Measurements from ENCODE around the gene PGC. TPM values are rescaled to one million over a fixed set of nuclear protein-coding genes. Genes with fewer than 3 reads are reported as not detected.

PGC gene
- total RNA-seq, result not detected
- long read RNA-seq, donor 1, result 0 reads
- long read RNA-seq, donor 2, result 0 reads

DNA sequence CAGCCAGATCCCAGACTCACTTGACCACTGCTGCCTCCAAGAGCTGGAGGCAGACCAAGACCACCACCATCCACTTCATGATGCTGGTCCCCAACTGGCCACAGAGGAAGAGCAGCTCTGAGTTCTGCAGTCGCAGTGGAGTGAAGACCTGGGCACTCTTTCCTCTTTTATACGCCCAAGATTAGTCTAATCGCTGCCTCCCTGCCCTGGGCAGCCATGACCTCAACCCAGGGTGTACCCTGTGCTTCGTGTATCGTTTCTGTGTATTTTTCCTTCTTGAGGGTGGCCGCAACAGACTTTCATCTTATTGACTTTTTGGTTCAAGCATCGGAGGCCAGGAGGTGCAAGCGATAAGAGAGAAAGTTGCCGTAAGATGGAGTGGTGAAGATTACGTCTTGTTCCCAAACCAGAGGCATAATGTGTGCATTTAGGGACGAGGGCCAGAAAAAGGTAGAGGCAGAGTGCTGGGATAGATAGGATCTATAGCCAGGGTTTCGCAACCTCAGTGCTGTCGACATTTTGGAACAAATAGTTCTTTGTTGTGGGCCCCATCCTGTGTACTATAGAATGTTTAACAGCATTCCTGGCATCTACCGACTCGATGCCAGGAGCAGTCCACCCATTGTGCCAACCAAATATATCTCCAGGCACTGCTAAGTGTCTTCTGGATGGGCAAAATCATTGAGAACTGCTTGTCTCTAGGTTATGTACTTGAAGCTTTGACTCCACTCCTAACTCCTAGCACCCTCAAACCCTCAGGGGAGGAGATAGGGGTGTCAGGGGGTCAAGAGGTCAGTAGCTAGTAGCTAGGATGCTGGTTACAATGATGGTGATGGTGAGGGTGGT is at the start of gene PGC:
TSS of gene PGC (minus strand) at position 142 of the 846 bp plus-strand sequence. CDS start at position 79, 63 bp downstream.
- H3K4me1 ChIP-seq (ENCODE audit: low read depth), result no peaks in the 10 kb centered on the region
- no peak for DNase-seq
- ATAC-seq, result no peak
- intact Hi-C loops (cut with DNase I, micrococcal nuclease), result no loop called here
- no peaks in the 10 kb centered on the region for H3K9me3 ChIP-seq
- TF ChIP-seq, protein P1, sequence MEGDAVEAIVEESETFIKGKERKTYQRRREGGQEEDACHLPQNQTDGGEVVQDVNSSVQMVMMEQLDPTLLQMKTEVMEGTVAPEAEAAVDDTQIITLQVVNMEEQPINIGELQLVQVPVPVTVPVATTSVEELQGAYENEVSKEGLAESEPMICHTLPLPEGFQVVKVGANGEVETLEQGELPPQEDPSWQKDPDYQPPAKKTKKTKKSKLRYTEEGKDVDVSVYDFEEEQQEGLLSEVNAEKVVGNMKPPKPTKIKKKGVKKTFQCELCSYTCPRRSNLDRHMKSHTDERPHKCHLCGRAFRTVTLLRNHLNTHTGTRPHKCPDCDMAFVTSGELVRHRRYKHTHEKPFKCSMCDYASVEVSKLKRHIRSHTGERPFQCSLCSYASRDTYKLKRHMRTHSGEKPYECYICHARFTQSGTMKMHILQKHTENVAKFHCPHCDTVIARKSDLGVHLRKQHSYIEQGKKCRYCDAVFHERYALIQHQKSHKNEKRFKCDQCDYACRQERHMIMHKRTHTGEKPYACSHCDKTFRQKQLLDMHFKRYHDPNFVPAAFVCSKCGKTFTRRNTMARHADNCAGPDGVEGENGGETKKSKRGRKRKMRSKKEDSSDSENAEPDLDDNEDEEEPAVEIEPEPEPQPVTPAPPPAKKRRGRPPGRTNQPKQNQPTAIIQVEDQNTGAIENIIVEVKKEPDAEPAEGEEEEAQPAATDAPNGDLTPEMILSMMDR (IDR thresholded peaks at IDR 0.05), result no peak
- no peaks in the 10 kb centered on the region for H3K36me3 ChIP-seq (ENCODE audit: low read depth)
- no peak within 1 kb of the TSS for H3K4me3 ChIP-seq

DNA sequence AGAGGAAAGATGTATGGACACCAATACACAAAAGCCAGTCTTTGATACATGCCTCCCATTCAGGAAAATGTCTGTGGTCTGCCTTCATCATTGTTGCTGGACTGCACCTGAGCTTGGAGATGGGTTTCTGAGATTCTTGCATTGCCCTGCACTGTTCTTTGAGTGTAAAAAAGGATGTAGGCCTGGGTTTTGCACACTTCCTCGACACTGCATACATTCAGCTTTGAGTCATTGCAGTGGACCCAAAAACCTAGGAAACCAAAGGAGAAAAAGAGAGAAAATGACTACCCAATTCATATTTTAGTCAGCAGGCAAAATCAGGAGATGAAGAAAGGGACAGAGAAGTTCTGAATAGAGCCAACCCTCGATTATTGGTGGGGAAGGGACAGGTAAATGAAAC is 49.3 kb upstream of the PGC start:
- H3K4me1 ChIP-seq (ENCODE audit: low read depth), result no peaks in the 10 kb centered on the region
- ATAC-seq (no peak), DNase-seq (no peak)
- H3K4me3 ChIP-seq, result no peak overlapping the region
- no peaks in the 10 kb centered on the region for H3K36me3 ChIP-seq (ENCODE audit: low read depth)
- H3K9me3 ChIP-seq, result no peaks in the 10 kb centered on the region
- TF ChIP-seq, protein P1 (IDR thresholded peaks at IDR 0.05), result no peak
- intact Hi-C loops (cut with DNase I, micrococcal nuclease), result loop anchor here (10.0 kb wide), 1 partner anchor 128 kb away; the partner anchor contains the start of genes BYSL (in 2 of the 2) and MED20 (in 2 of the 2)

DNA sequence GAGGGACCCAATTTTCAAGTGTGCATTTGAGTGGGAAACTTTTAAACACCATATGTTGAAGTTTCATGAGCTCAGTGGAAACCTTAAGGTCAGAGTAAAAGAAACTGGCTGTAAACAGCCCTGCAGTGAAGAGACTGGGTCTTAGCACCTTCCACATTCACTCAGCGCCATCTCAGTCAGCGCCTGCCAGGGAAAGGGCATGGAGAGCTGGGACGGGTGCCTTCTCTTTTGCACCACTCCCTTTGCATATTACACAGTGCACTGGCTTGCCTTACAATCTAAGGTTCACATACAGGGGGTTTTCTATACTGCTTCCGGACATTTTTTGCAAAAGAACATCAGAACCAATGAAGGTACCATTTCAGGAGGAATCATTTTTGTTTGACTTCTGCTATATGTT is 44.8 kb upstream of the PGC start:
- intact Hi-C loops (cut with DNase I, micrococcal nuclease), result loop anchor here (10.0 kb wide), 1 partner anchor 133 kb away; the partner anchor contains the start of genes BYSL (in 2 of the 2) and MED20 (in 2 of the 2)
- H3K4me1 ChIP-seq (ENCODE audit: low read depth), result peaks cover 9% of the 10 kb centered on the region

DNA sequence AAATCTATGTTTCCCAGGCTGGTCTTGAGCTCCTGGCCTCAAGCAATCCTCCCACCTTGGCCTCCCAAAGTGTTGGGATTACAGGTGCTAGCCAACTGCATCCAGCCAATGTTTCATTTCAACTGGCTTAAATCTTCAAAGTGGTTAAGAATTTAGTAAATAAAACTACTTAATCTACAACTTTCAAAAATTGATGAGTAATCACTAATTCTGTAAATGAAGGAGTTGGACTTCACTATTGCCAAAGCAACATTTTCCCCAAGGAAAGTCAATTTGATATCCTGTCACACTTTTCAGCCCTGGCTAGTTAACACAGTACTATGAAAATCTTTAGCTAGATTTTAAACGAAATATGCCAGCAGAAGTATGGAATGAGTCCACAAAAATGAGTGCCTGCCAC is 44.1 kb upstream of the PGC start:
- H3K36me3 ChIP-seq (ENCODE audit: low read depth), result no peaks in the 10 kb centered on the region

More for the DNA sequence above, 44.8 kb upstream of the PGC start:
- H3K4me3 ChIP-seq, result no peak overlapping the region
- TF ChIP-seq, protein P1 (IDR thresholded peaks at IDR 0.05), result no peak
- DNase-seq, result no peak
- ATAC-seq, result no peak
- no peaks in the 10 kb centered on the region for H3K9me3 ChIP-seq
- no peaks in the 10 kb centered on the region for H3K36me3 ChIP-seq (ENCODE audit: low read depth)

DNA sequence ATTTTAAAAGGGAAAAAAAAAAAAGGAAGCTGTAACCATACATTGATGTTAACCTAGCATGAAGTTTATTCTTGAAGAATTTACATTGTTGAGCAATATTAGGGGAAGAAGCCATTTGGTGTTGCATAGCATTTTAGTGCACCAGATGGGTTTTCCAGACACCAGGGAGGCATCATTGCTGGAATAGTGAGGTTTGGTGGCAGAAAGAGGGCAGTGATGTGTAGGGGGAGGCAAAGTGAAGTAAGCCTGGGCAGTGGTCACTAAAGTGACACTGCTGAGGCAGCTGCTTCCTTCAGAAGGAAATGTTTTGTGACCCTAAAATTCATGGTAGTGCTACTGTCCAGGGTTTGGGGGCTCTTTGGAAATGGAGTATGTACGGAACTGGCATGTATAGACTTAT is 42.8 kb upstream of the PGC start:
- H3K9me3 ChIP-seq, result no peaks in the 10 kb centered on the region
- H3K4me3 ChIP-seq, result no peak overlapping the region
- intact Hi-C loops (cut with DNase I, micrococcal nuclease), result loop anchor here (10.0 kb wide), 1 partner anchor 135 kb away; the partner anchor contains the start of genes BYSL (in 2 of the 2) and MED20 (in 2 of the 2)
- ATAC-seq, result no peak
- peaks cover 16% of the 10 kb centered on the region for H3K4me1 ChIP-seq (ENCODE audit: low read depth)
- DNase-seq, result no peak
- no peaks in the 10 kb centered on the region for H3K36me3 ChIP-seq (ENCODE audit: low read depth)
- TF ChIP-seq, protein P1 (IDR thresholded peaks at IDR 0.05), result no peak

More for the DNA sequence above, 44.1 kb upstream of the PGC start:
- DNase-seq (no peak), ATAC-seq (no peak)
- no peaks in the 10 kb centered on the region for H3K9me3 ChIP-seq
- intact Hi-C loops (cut with DNase I, micrococcal nuclease), result loop anchor here (10.0 kb wide), 1 partner anchor 133 kb away; the partner anchor contains the start of genes BYSL (in 2 of the 2) and MED20 (in 2 of the 2)
- peaks cover 9% of the 10 kb centered on the region for H3K4me1 ChIP-seq (ENCODE audit: low read depth)
- no peak overlapping the region for H3K4me3 ChIP-seq
- TF ChIP-seq, protein P1 (IDR thresholded peaks at IDR 0.05), result no peak
